Astrocyte (in vitro differentiated cells and primary cell): ENCODE data around the gene C18orf54. TPM values are rescaled to one million over a fixed set of nuclear protein-coding genes. Genes with fewer than 3 reads are reported as not detected.

Experiments used
- DNase-seq: peaks from one replicate; pipeline ENCODE4 v3.0.0-alpha.2; 2010; ENCODE audit warnings: low read depth
- FAIRE-seq: peaks from 2 replicates; lab custom pipeline; 2011; peaks lifted over from hg19 to GRCh38; lab: Jason Lieb, UNC
- H2AFZ ChIP-seq: 2 replicates; pipeline ENCODE4 v1.6.0; 2012; ENCODE audit warnings: low read depth, low read length, inconsistent platforms
- H3K27ac ChIP-seq: 2 replicates; pipeline ENCODE4 v1.5.1; 2011; ENCODE audit warnings: low read depth, low read length, inconsistent platforms
- H3K27me3 ChIP-seq: 2 replicates; pipeline ENCODE4 v1.6.0; 2011; ENCODE audit warnings: low read length, inconsistent platforms; ENCODE audit not compliant: insufficient read depth
- H3K36me3 ChIP-seq: 2 replicates; pipeline ENCODE4 v1.5.1; 2011; ENCODE audit warnings: low read length, inconsistent platforms; ENCODE audit not compliant: insufficient read depth
- H3K4me1 ChIP-seq: 2 replicates; pipeline ENCODE4 v1.5.1; 2011; ENCODE audit warnings: low read length, inconsistent platforms; ENCODE audit not compliant: insufficient read depth
- H3K4me2 ChIP-seq: 2 replicates; pipeline ENCODE4 v1.6.0; 2012; ENCODE audit warnings: low read length, inconsistent platforms
- H3K4me3 ChIP-seq: 2 replicates; pipeline ENCODE4 v1.5.1; 2011; ENCODE audit warnings: low read depth, mild to moderate bottlenecking, low read length, inconsistent platforms; ENCODE audit not compliant: insufficient read depth
- H3K79me2 ChIP-seq: 2 replicates; pipeline ENCODE4 v1.6.0; 2012; ENCODE audit warnings: mild to moderate bottlenecking, low read length, inconsistent platforms; ENCODE audit not compliant: insufficient read depth
- H3K9ac ChIP-seq: 2 replicates; pipeline ENCODE4 v1.6.0; 2012; ENCODE audit warnings: mild to moderate bottlenecking, low read length, inconsistent platforms
- H3K9me3 ChIP-seq: 2 replicates; pipeline ENCODE4 v1.5.1; 2012; ENCODE audit warnings: low read depth, mild to moderate bottlenecking, low read length, inconsistent platforms; ENCODE audit not compliant: insufficient read depth
- H4K20me1 ChIP-seq: 2 replicates; pipeline ENCODE4 v1.6.0; 2012; ENCODE audit warnings: low read length, inconsistent platforms; ENCODE audit not compliant: insufficient read depth
- H3K27ac Mint-ChIP-seq: one replicate; pipeline ENCODE4 v1.8.0; 2021; ENCODE audit warnings: mild to moderate bottlenecking, mixed read lengths; ENCODE audit not compliant: unreplicated experiment
- H3K27me3 Mint-ChIP-seq: one replicate; pipeline ENCODE4 v1.8.0; 2021; ENCODE audit warnings: low read depth, mixed read lengths; ENCODE audit not compliant: unreplicated experiment
- H3K36me3 Mint-ChIP-seq: one replicate; pipeline ENCODE4 v1.8.0; 2021; ENCODE audit warnings: low read depth, mixed read lengths; ENCODE audit not compliant: unreplicated experiment
- H3K4me1 Mint-ChIP-seq: one replicate; pipeline ENCODE4 v1.8.0; 2021; ENCODE audit warnings: low read depth, mixed read lengths; ENCODE audit not compliant: unreplicated experiment
- H3K4me3 Mint-ChIP-seq: one replicate; pipeline ENCODE4 v1.8.0; 2021; ENCODE audit warnings: mild to moderate bottlenecking, moderate library complexity, mixed read lengths; ENCODE audit not compliant: unreplicated experiment
- H3K9me3 Mint-ChIP-seq: one replicate; pipeline ENCODE4 v1.8.0; 2021; ENCODE audit warnings: mild to moderate bottlenecking, mixed read lengths; ENCODE audit not compliant: unreplicated experiment
- EZH2 ChIP-seq: IDR thresholded peaks from 2 replicates; pipeline ENCODE4 v1.6.1; 2012; ENCODE audit warnings: mild to moderate bottlenecking, low read length, inconsistent platforms; ENCODE audit not compliant: insufficient read depth
- total RNA-seq: library from RNA; stranded (reverse); gene quantifications from 2 replicates; pipeline ENCODE4 v1.2.1, GENCODE V29; 2021
- TF ChIP-seq, protein P1 (sequence below): IDR thresholded peaks from 2 replicates; pipeline ENCODE4 v1.5.1; 2011; ENCODE audit warnings: low read depth, mild to moderate bottlenecking, inconsistent platforms, low read length, moderate library complexity; ENCODE audit not compliant: insufficient read depth

The C18orf54 gene
- total RNA-seq, 1 donor from 2014 or later: 10.2 TPM

DNA sequence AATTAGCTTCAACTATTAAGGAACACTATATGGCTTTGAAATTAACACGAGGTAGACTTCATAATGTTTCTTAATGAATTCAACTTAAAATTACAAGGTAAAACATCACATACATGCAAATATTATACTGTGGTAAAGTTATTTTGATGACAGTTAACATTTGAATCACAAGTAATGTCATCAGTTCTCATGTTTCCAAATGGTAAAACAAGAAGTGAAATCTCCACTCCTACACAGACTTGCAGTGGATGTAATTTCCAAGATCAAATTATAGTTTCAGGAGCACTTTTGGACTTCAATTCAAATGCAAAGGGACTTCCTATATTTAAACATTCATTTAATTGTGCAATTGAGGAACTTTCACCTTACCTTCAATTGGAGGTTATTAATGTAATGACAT is 39.1 kb downstream of the C18orf54 start:
- FAIRE-seq: no peak
- Histone ChIP-seq H3K36me3 (no peaks in the 10 kb centered on the region), H3K27me3 (no peaks in the 10 kb centered on the region), H3K9me3 (no peaks in the 10 kb centered on the region), H3K9ac (no peak overlapping the region), H4K20me1 (no peaks in the 10 kb centered on the region), H3K4me3 (no peak overlapping the region), H3K27ac (no peak overlapping the region), H2AFZ (no peak overlapping the region), H3K79me2 (no peaks in the 10 kb centered on the region), H3K4me2 (no peak overlapping the region), H3K4me1 (no peaks in the 10 kb centered on the region)
- Mint-ChIP-seq H3K36me3 (no peaks in the 10 kb centered on the region), H3K27ac (no peak overlapping the region), H3K4me3 (no peak overlapping the region), H3K27me3 (no peaks in the 10 kb centered on the region), H3K4me1 (no peaks in the 10 kb centered on the region), H3K9me3 (no peaks in the 10 kb centered on the region)
- TF ChIP-seq EZH2: no peak
- TF ChIP-seq, protein P1, sequence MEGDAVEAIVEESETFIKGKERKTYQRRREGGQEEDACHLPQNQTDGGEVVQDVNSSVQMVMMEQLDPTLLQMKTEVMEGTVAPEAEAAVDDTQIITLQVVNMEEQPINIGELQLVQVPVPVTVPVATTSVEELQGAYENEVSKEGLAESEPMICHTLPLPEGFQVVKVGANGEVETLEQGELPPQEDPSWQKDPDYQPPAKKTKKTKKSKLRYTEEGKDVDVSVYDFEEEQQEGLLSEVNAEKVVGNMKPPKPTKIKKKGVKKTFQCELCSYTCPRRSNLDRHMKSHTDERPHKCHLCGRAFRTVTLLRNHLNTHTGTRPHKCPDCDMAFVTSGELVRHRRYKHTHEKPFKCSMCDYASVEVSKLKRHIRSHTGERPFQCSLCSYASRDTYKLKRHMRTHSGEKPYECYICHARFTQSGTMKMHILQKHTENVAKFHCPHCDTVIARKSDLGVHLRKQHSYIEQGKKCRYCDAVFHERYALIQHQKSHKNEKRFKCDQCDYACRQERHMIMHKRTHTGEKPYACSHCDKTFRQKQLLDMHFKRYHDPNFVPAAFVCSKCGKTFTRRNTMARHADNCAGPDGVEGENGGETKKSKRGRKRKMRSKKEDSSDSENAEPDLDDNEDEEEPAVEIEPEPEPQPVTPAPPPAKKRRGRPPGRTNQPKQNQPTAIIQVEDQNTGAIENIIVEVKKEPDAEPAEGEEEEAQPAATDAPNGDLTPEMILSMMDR: no peak
- no peak for DNase-seq

DNA sequence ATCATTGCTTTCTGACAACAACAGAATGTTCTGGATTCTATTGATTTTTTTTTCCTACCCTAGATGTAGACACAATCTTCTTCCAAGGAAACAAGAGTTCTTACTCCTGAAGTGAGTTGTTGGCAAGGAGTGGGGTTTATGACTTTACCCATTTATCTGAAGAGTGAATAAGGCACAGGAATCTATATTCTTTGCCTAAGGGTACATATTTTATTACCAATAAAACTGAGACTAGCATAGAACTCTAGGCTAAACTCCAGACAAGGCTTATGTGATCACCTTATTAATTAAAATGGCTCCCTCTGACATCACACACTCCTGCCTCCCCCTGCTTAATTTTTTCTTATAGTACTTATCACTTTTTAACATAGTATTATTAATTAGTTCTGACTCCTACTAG is 47.6 kb downstream of the C18orf54 start:
- no peaks in the 10 kb centered on the region for H3K4me1 Mint-ChIP-seq
- H3K4me1 ChIP-seq: no peaks in the 10 kb centered on the region

DNA sequence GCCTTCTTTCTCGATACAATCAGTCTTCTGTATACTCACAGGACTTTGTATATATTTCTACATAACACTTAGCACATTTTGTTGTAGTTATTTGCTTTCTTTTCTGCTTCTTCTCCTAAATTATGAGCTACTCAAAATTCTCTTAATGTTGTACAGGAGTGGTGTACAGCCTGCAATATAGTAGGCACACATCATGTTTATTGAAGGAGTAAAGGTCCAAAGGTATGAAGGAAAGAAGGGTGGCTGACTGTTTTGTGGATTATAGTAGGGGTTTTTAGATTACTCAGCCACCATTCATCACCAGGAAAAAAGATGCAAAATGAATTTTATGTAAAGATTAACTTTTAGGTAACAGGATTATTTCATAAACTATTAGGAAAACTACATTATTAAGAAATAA is 54.1 kb downstream of the C18orf54 start:
- H3K79me2 ChIP-seq: no peaks in the 10 kb centered on the region
- no peak overlapping the region for H3K9ac ChIP-seq
- no peak overlapping the region for H3K4me3 ChIP-seq
- DNase-seq (no peak), FAIRE-seq (no peak)
- peaks cover 10% of the 10 kb centered on the region for H3K4me1 ChIP-seq
- no peak for TF ChIP-seq EZH2
- TF ChIP-seq, protein P1: no peak
- Mint-ChIP-seq H3K27me3 (no peaks in the 10 kb centered on the region), H3K4me1 (peaks cover 11% of the 10 kb centered on the region), H3K4me3 (no peak overlapping the region), H3K36me3 (no peaks in the 10 kb centered on the region), H3K27ac (no peak overlapping the region), H3K9me3 (peaks cover 2% of the 10 kb centered on the region)
- no peaks in the 10 kb centered on the region for H3K9me3 ChIP-seq
- no peak overlapping the region for H3K4me2 ChIP-seq
- no peaks in the 10 kb centered on the region for H4K20me1 ChIP-seq
- no peak overlapping the region for H3K27ac ChIP-seq
- no peaks in the 10 kb centered on the region for H3K27me3 ChIP-seq
- no peaks in the 10 kb centered on the region for H3K36me3 ChIP-seq
- H2AFZ ChIP-seq: no peak overlapping the region

More for the DNA sequence above, 47.6 kb downstream of the C18orf54 start:
- H3K36me3 ChIP-seq: no peaks in the 10 kb centered on the region
- H4K20me1 ChIP-seq: no peaks in the 10 kb centered on the region
- TF ChIP-seq, protein P1: no peak
- TF ChIP-seq EZH2: no peak
- no peak overlapping the region for H3K4me3 ChIP-seq
- FAIRE-seq (no peak), DNase-seq (no peak)
- H2AFZ ChIP-seq: no peak overlapping the region
- H3K27ac ChIP-seq: no peak overlapping the region
- H3K36me3 Mint-ChIP-seq: no peaks in the 10 kb centered on the region
- H3K4me2 ChIP-seq: no peak overlapping the region
- no peak overlapping the region for H3K4me3 Mint-ChIP-seq
- H3K9me3 Mint-ChIP-seq: no peaks in the 10 kb centered on the region
- no peaks in the 10 kb centered on the region for H3K79me2 ChIP-seq
- H3K9me3 ChIP-seq: no peaks in the 10 kb centered on the region
- H3K27ac Mint-ChIP-seq: no peak overlapping the region
- H3K9ac ChIP-seq: no peak overlapping the region
- no peaks in the 10 kb centered on the region for H3K27me3 Mint-ChIP-seq
- no peaks in the 10 kb centered on the region for H3K27me3 ChIP-seq
